Left renal pelvis (tissue), 4 donors: ENCODE data around the gene PRSS3. TPM values are rescaled to one million over a fixed set of nuclear protein-coding genes. Genes with fewer than 3 reads are reported as not detected.
"Not testable (repeated sequence)": the region's sequence is repeated elsewhere in the genome, so short reads cannot be mapped to it uniquely, and the experiment has no call there.

ENCODE experiments used
- DNase-seq, 4 donors: peaks; one replicate each; pipeline ENCODE4 v3.0.0-alpha.2; 2013; ENCODE audit warnings: low read depth in 4 of 4, low spot score in 3 of 4
- polyA plus RNA-seq, 4 donors: library from polyadenylated mRNA; unstranded; fragments of 120-200 nt; gene quantifications; one replicate each; pipeline ENCODE4 v1.2.1, GENCODE V29; 2013; ENCODE audit not compliant: insufficient read length in 4 of 4

PRSS3 gene
- polyA plus RNA-seq, 4 donors, result 0.37 to 2.4 (median 1.3) TPM

GRCh38 chr9:33816327-33817252, 21.2 kb downstream of the PRSS3 start, which contains the start of gene UBE2R2:
Gene UBE2R2, plus strand, starts transcription at chr9:33817160. Its CDS starts 598 bp downstream, at chr9:33817758.
- DNase-seq, result peak; percentile 87 to 96 (median 88)

GRCh38 chr9:33817327-33818166, 22.2 kb downstream of the PRSS3 start:
- DNase-seq, result peak in 2 of 4 donors; percentile 41 to 47

DNA sequence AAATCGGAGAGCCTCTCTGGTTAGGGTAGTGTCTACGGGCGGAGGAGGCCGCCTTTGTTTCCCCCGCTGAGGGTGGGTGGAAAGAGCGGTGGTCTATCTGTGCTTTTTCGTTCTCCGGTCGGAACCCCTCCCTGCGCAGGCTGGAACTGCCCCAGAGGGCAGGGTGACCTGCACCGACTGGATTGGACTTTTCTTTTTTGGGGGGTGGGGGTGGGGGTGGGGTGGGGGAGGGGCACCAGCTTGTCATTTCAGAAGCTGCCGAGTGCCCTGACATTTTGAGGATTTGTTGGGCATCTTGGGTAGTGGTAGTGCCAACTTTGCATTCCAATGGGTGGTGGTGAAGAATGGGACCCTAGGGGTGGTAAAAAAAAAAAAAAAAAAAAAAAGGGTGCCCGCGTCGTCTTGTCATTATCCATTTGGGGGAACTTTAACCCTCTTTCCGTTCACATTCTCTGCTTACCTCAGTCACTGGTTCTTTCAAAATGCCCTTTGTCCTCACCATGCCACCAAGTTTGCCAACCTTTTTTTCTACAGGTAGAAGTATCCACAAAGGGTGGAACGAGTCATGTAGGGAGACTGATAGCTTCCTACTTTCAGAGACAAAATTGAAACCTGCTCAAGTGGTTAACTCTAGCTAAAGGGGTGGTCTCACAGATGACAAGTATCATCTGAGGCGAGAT, 22.9 kb downstream of the PRSS3 start:
- DNase-seq, result no peak

GRCh38 chr9:33818847-33819500, 23.6 kb downstream of the PRSS3 start:
- no peak for DNase-seq

DNA sequence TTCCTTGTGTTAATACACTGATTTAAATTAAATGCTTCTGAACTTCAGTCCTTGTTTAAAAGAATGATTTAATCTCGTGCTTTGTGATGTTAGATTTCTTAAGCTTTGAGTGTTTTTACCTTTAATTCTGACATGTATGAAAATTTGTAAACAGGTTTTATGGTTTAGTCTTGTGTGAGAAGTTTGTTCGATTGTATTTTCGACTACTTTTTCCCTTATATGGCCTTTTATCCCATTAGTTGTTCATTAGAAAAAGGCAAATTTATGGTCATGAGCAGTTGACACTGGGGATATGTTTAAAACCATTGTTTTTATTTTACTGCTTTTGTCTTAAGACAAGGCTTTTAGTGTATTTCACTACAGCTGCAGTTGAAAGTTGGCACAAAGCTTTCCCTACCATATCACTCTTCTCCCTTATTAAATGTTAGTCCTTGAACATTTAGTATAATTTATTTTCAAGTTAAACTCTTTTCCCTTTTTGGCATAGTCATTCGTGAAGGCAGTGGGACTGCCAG, 24.9 kb downstream of the PRSS3 start:
- DNase-seq, result no peak

GRCh38 chr9:33823801-33824200, 28.4 kb downstream of the PRSS3 start:
- no peak for DNase-seq

- DNase-seq, result not testable (repeated sequence)
Measured at GRCh38 chr9:33827285-33827684, 31.9 kb downstream of the PRSS3 start.

DNA sequence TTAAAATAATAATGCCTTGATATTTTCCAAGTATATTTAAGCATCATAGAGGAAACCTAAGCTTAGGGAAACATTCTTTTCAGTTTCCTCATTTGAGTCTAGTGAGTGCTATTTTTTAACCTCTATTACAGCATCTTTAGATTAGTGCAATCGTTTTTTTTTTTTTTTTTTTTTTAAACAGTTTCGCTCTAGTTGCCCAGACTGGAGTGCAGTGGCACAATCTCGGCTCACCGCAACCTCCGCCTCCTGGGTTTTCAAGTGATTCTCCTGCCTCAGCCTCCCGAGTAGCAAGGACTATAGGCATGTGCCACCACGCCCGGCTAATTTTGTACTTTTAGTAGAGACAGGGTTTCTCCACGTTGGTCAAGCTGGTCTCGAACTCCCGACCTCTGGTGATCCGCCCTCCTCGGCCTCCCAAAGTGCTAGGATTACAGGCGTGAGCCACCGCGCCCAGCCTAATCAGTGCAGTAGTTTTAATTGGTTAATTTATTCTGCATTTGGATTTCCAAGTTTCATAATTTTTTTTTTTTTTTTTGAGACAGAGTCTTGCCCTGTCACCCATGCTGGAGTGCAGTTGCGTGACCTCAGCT, 34.4 kb downstream of the PRSS3 start:
- not testable (repeated sequence) for DNase-seq

GRCh38 chr9:33835625-33836260, 40.4 kb downstream of the PRSS3 start:
- DNase-seq, result no peak

DNA sequence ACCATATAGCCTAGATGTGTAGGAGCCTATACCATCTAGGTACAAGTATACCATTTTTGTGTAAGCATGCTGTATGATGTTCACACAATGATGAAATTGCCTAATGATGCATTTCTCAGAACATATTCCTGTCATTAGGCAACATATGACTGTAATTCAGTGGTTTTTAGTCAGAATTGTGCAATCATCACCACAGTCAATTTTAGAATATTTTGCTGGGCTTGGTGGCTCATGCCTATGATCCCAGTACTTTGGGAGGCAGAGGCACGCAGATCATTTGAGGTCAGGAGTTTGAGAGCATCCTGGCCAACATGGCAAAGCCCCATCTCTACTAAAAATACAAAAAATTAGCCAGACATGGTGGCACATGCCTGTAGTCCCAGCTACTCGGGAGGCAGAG, 40.9 kb downstream of the PRSS3 start:
- DNase-seq, result not testable (repeated sequence)

- no peak for DNase-seq
Measured at GRCh38 chr9:33837138-33837537, 41.8 kb downstream of the PRSS3 start.

DNA sequence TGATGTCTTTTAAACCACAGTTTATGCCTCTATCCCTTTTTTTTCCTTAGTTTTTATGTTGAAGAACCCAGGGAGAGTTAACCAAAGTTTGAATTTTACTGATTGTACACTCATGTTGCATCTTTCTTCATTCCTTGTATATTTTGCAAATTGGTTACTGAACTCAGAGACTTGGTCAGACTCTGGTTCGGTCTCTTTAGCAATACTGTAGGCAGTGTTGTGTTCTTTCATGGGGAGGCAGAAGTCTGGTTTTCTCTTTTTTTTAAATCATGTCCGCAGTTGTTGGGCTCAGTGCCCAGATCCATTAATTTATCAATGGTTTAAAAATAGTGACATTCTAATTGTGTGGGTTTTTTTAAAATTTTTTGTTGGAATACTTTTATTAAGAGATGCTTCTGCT, 45.0 kb downstream of the PRSS3 start:
- no peak for DNase-seq

DNA sequence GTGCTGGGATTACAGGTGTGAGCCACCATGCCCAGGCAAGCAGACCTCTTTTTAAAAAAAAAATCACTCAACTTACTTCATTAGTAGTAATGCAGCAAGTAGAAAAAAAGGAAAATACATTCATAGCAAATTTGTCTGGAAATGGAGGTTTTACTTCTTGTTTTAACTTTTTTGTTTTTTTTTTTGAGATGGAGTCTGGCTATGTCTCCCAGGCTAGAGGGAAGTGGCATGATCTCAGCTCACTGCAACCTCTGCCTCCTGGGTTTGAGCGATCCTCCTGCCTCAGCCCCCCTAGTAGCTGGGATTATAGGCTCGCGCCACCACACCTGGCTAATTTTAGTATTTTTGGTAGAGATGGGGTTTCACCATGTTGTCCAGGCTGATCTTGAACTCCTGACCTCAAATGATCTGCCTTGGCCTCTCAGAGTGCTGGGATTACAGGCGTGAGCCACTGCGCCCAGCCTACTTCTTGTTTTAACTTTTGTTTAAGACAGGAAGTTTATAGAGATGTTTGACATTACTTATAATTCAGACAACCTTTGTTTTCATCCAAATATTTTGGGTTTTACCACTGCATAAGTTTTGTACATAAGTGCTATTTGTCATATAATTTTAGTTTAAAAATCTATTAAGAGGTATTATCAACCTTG, 48.1 kb downstream of the PRSS3 start:
- DNase-seq, result no peak

- DNase-seq, result no peak
Measured at GRCh38 chr9:33846231-33846630, 50.9 kb downstream of the PRSS3 start.

DNA sequence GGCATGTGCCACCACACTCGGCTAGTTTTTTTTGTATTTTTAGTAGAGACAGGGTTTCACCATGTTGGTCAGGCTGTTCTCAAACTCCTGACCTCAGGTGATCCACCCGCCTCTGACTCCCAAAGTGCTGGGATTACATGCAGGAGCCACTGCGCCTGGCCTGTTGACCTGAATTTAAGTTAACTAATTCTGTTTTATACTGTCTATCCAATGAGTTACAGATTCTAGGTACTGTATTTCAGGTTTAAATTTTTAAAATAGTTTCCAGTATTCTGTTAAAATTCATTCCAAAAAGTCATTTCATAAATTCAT, 52.5 kb downstream of the PRSS3 start:
- DNase-seq, result not testable (repeated sequence)
